PC-9 (cell line): ENCODE data around the gene RINT1. TPM values are rescaled to one million over a fixed set of nuclear protein-coding genes. Genes with fewer than 3 reads are reported as not detected.

ENCODE experiments used
- BruUV-seq: library from RNA; stranded (reverse); fragments of 400-500 nt; replicated peaks from 2 replicates; lab custom pipeline; 2021; lab: Mats Ljungman, UMichigan
- CTCF ChIA-PET: fragments of 300-600 bp; sonication (Branson Sonifier 250); formaldehyde crosslinking; loops from one replicate; lab custom pipeline; 2022; ENCODE audit warnings: antibody characterized with exemption; lab: Charles Lee
- POLR2A ChIA-PET: fragments of 300-600 bp; sonication (Branson Sonifier 250); formaldehyde crosslinking; loops from one replicate; lab custom pipeline; 2022; ENCODE audit warnings: antibody characterized with exemption; ENCODE audit not compliant: unreplicated experiment; lab: Charles Lee
- DNase-seq, 2 experiments: peaks; one replicate each; pipeline versions ENCODE4 v3.0.0 to v3.0.0-alpha.2; 2015 to 2022; ENCODE audit warnings: mixed read lengths in 1 of 2
- H2AFZ ChIP-seq: fragments of 200-600 bp; sonication (generic); 2 replicates; pipeline ENCODE4 v1.8.1; 2017; ENCODE audit warnings: antibody characterized with exemption
- H3F3A ChIP-seq: fragments of 200-600 bp; sonication (generic); 2 replicates; pipeline ENCODE4 v1.8.1; 2017; ENCODE audit warnings: antibody characterized with exemption, mild to moderate bottlenecking, low read depth; ENCODE audit not compliant: insufficient read depth
- H3K27ac ChIP-seq: fragments of 200-600 bp; sonication (generic); 2 replicates; pipeline ENCODE4 v1.6.1; 2016; ENCODE audit warnings: mixed run types
- H3K27me3 ChIP-seq: fragments of 200-600 bp; sonication (generic); 2 replicates; pipeline ENCODE4 v1.6.1; 2016; ENCODE audit warnings: low read depth, mixed run types; ENCODE audit not compliant: insufficient read depth
- H3K36me3 ChIP-seq: fragments of 200-600 bp; sonication (generic); 2 replicates; pipeline ENCODE4 v1.6.1; 2016; ENCODE audit warnings: low read depth, mixed run types
- H3K4me1 ChIP-seq: fragments of 200-600 bp; sonication (generic); replicated peaks from 2 replicates; pipeline ENCODE4 v1.6.1; 2016; ENCODE audit warnings: mixed run types; ENCODE audit not compliant: insufficient read depth
- H3K4me2 ChIP-seq: fragments of 200-600 bp; sonication (generic); 2 replicates; pipeline ENCODE4 v1.6.1; 2017; ENCODE audit warnings: mixed run types
- H3K4me3 ChIP-seq: fragments of 200-600 bp; sonication (generic); 2 replicates; pipeline ENCODE4 v1.6.1; 2016; ENCODE audit warnings: mixed run types
- H3K79me2 ChIP-seq: fragments of 200-600 bp; sonication (generic); 2 replicates; pipeline ENCODE4 v1.6.1; 2017; ENCODE audit warnings: low read depth, mixed run types
- H3K9me2 ChIP-seq: fragments of 200-600 bp; sonication (generic); 2 replicates; pipeline ENCODE4 v1.8.1; 2017; ENCODE audit warnings: mild to moderate bottlenecking; ENCODE audit not compliant: insufficient read depth
- H3K9me3 ChIP-seq: fragments of 200-600 bp; sonication (generic); 2 replicates; pipeline ENCODE4 v1.8.1; 2016; ENCODE audit warnings: low read depth; ENCODE audit not compliant: insufficient read depth
- H4K20me1 ChIP-seq: fragments of 200-600 bp; sonication (generic); 2 replicates; pipeline ENCODE4 v1.8.1; 2017; ENCODE audit not compliant: insufficient read depth
- CTCF ChIP-seq: fragments of 200-600 bp; sonication (generic); conservative IDR thresholded peaks from 2 replicates; pipeline ENCODE4 v1.6.1; 2017; ENCODE audit warnings: mixed run types, antibody characterized with exemption, mild to moderate bottlenecking, moderate library complexity
- EZH2 ChIP-seq: fragments of 200-600 bp; sonication (generic); IDR thresholded peaks from 2 replicates; pipeline ENCODE4 v1.8.0; 2017; ENCODE audit warnings: antibody characterized with exemption, low read depth
- intact Hi-C: fragments of 100-400 bp; cut with micrococcal nuclease; formaldehyde crosslinking; loops from one replicate; pipeline ENCODE4 v1.10.0; 2022; ENCODE audit not compliant: unreplicated experiment
- total RNA-seq: library from RNA; stranded (reverse); gene quantifications from 2 replicates; pipeline ENCODE4 v1.2.3, GENCODE V29; 2021

The RINT1 gene
- total RNA-seq, 1 experiment from 2014 or later, result 25.1 TPM

GRCh38 chr7:105530126-105530525 is 1.9 kb upstream of the RINT1 start:
- no peaks in the 10 kb centered on the region for H3K36me3 ChIP-seq
- H3K4me2 ChIP-seq, result no peak overlapping the region
- H3K9me2 ChIP-seq, result no peaks in the 10 kb centered on the region
- H3K27ac ChIP-seq, result no peak overlapping the region
- intact Hi-C loops, result loop anchor here (5.0 kb wide), 2 partner anchors 512 to 588 kb away; no protein-coding TSS in a partner anchor
- POLR2A ChIA-PET, result no interaction called here
- TF ChIP-seq CTCF (no peak), EZH2 (no peak)
- DNase-seq, result no peak
- BruUV-seq, result no TSS peak
- no peak overlapping the region for H2AFZ ChIP-seq
- no peaks in the 10 kb centered on the region for H3K9me3 ChIP-seq
- H3K79me2 ChIP-seq, result peaks cover 17% of the 10 kb centered on the region
- CTCF ChIA-PET, result no interaction called here
- no peaks in the 10 kb centered on the region; the same call in 1 of the 2 replicates for H3F3A ChIP-seq
- H3K27me3 ChIP-seq, result no peaks in the 10 kb centered on the region
- H3K4me1 ChIP-seq, result peaks cover 11% of the 10 kb centered on the region
- no peak overlapping the region for H3K4me3 ChIP-seq
- no peaks in the 10 kb centered on the region for H4K20me1 ChIP-seq

- no peak overlapping the region for H2AFZ ChIP-seq
Measured at GRCh38 chr7:105530546-105530945, 1.5 kb upstream of the RINT1 start.

GRCh38 chr7:105532709-105533460 is 884 bp downstream of the RINT1 start:
- Histone ChIP-seq H3F3A (no peaks in the 10 kb centered on the region; the same call in 1 of the 2 replicates), H3K4me1 (peaks cover 11% of the 10 kb centered on the region), H3K79me2 (peaks cover 17% of the 10 kb centered on the region), H3K27ac (peak overlapping the region; percentile 66), H3K9me2 (no peaks in the 10 kb centered on the region), H3K9me3 (no peaks in the 10 kb centered on the region), H3K4me3 (peak overlapping the region; percentile 89), H3K36me3 (peaks cover 5% of the 10 kb centered on the region; the same call in 1 of the 2 replicates), H4K20me1 (no peaks in the 10 kb centered on the region), H3K4me2 (peak overlapping the region; percentile 81), H3K27me3 (no peaks in the 10 kb centered on the region), H2AFZ (peak overlapping the region; percentile 97)
- no peak for TF ChIP-seq CTCF
- TF ChIP-seq EZH2, result no peak
- intact Hi-C loops, result loop anchor here (1.0 to 5.0 kb wide), 3 partner anchors 12 to 591 kb away; no protein-coding TSS in a partner anchor
- ChIA-PET CTCF (no interaction called here), POLR2A (interaction anchor here (0.5 to 0.8 kb wide), 4 partner anchors 53 to 525 kb away, joined by 3 to 5 read pairs (median 4); no protein-coding TSS in a partner anchor)
- BruUV-seq, result no TSS peak
- DNase-seq, result no peak

More at GRCh38 chr7:105530546-105530945, 1.5 kb upstream of the RINT1 start:
- no peak overlapping the region for H3K4me3 ChIP-seq
- no peaks in the 10 kb centered on the region for H3K9me3 ChIP-seq
- H3K36me3 ChIP-seq, result no peaks in the 10 kb centered on the region
- H3K4me1 ChIP-seq, result peaks cover 11% of the 10 kb centered on the region
- no peaks in the 10 kb centered on the region for H4K20me1 ChIP-seq
- no peaks in the 10 kb centered on the region for H3K9me2 ChIP-seq
- H3F3A ChIP-seq, result no peaks in the 10 kb centered on the region; the same call in 1 of the 2 replicates
- no peaks in the 10 kb centered on the region for H3K27me3 ChIP-seq
- H3K79me2 ChIP-seq, result peaks cover 17% of the 10 kb centered on the region
- DNase-seq, result no peak
- no peak overlapping the region for H3K4me2 ChIP-seq
- CTCF ChIA-PET, result no interaction called here
- TF ChIP-seq EZH2 (no peak), CTCF (no peak)
- BruUV-seq, result no TSS peak
- intact Hi-C loops, result loop anchor here (5.0 kb wide), 2 partner anchors 512 to 588 kb away; no protein-coding TSS in a partner anchor
- POLR2A ChIA-PET, result no interaction called here
- H3K27ac ChIP-seq, result no peak overlapping the region
